ENCODE measurements around the gene DLGAP3. TPM values are rescaled to one million over a fixed set of nuclear protein-coding genes. Genes with fewer than 3 reads are reported as not detected.

Gene DLGAP3
- total and polyA plus RNA-seq, 2 experiments from 2014 or later, result 0.42 to 0.48 TPM

DNA sequence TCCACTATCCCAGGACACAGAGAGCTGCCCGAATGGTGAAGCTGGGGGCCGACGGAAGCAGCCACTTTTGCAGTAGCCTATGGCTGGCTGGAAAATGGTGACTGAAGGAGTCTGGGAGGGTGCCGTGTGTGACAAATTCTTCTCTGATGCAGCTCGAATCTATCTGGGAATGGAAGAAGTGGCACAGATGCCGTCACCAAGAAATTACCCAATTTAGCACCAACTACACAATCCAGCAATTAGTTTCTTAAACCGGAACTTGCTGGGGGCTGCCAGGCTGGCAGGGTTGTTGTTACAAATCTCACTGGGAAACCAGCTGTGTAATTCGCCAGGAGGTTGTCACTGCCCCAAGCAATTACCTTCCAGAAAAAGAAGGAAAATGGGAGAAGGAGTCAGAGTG is 18.0 kb downstream of the DLGAP3 start:
- no peak for DNase-seq (ENCODE audit: low read depth in 1 of 2, low spot score in 1 of 2)

DNA sequence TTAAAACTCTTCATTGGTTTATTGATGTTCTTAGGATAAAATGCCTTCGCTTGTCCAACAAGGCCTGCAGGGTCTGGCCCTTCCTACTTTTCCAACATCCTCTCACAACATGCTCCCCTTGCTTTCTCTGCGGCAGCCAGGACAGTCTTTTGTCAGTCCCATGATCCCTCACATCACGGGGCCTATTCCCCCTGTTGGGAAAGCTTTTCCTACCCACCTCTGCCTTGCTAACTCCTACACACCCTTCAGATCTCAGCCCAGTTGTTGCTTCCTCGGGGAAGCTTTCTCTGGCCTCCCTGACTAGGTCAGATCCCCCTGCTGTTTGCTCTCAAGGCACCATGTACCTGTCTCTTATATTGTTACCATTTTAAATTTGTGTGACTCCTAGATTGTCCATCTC is 19.0 kb downstream of the DLGAP3 start:
- no peak for DNase-seq (ENCODE audit: low read depth in 1 of 2, low spot score in 1 of 2)
- H3K4me1 ChIP-seq (ENCODE audit: low read depth), result no peaks in the 10 kb centered on the region
- H3K27me3 ChIP-seq, result peaks cover 7% of the 10 kb centered on the region
- TF ChIP-seq, protein P1, sequence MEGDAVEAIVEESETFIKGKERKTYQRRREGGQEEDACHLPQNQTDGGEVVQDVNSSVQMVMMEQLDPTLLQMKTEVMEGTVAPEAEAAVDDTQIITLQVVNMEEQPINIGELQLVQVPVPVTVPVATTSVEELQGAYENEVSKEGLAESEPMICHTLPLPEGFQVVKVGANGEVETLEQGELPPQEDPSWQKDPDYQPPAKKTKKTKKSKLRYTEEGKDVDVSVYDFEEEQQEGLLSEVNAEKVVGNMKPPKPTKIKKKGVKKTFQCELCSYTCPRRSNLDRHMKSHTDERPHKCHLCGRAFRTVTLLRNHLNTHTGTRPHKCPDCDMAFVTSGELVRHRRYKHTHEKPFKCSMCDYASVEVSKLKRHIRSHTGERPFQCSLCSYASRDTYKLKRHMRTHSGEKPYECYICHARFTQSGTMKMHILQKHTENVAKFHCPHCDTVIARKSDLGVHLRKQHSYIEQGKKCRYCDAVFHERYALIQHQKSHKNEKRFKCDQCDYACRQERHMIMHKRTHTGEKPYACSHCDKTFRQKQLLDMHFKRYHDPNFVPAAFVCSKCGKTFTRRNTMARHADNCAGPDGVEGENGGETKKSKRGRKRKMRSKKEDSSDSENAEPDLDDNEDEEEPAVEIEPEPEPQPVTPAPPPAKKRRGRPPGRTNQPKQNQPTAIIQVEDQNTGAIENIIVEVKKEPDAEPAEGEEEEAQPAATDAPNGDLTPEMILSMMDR (IDR thresholded peaks at IDR 0.05; ENCODE audit: low read depth, low read length), result no peak
- H3K4me3 ChIP-seq, result no peak overlapping the region
- no peaks in the 10 kb centered on the region for H3K36me3 ChIP-seq
- no peaks in the 10 kb centered on the region for H3K9me3 ChIP-seq (ENCODE audit: low read depth)
- H3K27ac ChIP-seq, result no peak overlapping the region

More for the DNA sequence above, 18.0 kb downstream of the DLGAP3 start:
- H3K9me3 ChIP-seq (ENCODE audit: low read depth), result no peaks in the 10 kb centered on the region
- peaks cover 7% of the 10 kb centered on the region for H3K27me3 ChIP-seq
- H3K36me3 ChIP-seq, result no peaks in the 10 kb centered on the region
- H3K4me1 ChIP-seq (ENCODE audit: low read depth), result no peaks in the 10 kb centered on the region
- no peak overlapping the region for H3K4me3 ChIP-seq
- H3K27ac ChIP-seq, result no peak overlapping the region
- TF ChIP-seq, protein P1 (IDR thresholded peaks at IDR 0.05; ENCODE audit: low read depth, low read length), result no peak

- TF ChIP-seq, protein P1 (IDR thresholded peaks at IDR 0.05; ENCODE audit: low read depth, low read length), result no peak
- Histone ChIP-seq H3K4me3 (no peak overlapping the region), H3K27me3 (peaks cover 7% of the 10 kb centered on the region), H3K9me3 (ENCODE audit: low read depth) (no peaks in the 10 kb centered on the region), H3K27ac (no peak overlapping the region), H3K4me1 (ENCODE audit: low read depth) (no peaks in the 10 kb centered on the region), H3K36me3 (no peaks in the 10 kb centered on the region)
- no peak for DNase-seq (ENCODE audit: low read depth in 1 of 2, low spot score in 1 of 2)
These were observed 21.1 kb downstream of the DLGAP3 start for GRCh38 chr1:34908369-34908768.

- Histone ChIP-seq H3K4me1 (ENCODE audit: low read depth) (no peaks in the 10 kb centered on the region), H3K27me3 (peaks cover 7% of the 10 kb centered on the region), H3K9me3 (ENCODE audit: low read depth) (no peaks in the 10 kb centered on the region), H3K4me3 (no peak overlapping the region), H3K27ac (no peak overlapping the region), H3K36me3 (no peaks in the 10 kb centered on the region)
- DNase-seq (ENCODE audit: low read depth in 1 of 2, low spot score in 1 of 2), result peak in 1 of 2 donors; percentile 38
- TF ChIP-seq, protein P1 (IDR thresholded peaks at IDR 0.05; ENCODE audit: low read depth, low read length), result no peak
These were observed 21.9 kb downstream of the DLGAP3 start for GRCh38 chr1:34907487-34908090.

- H3K4me3 ChIP-seq, result no peak overlapping the region
- no peaks in the 10 kb centered on the region for H3K36me3 ChIP-seq
- DNase-seq (ENCODE audit: low read depth in 1 of 2, low spot score in 1 of 2), result no peak
- TF ChIP-seq, protein P1 (IDR thresholded peaks at IDR 0.05; ENCODE audit: low read depth, low read length), result no peak
- no peaks in the 10 kb centered on the region for H3K9me3 ChIP-seq (ENCODE audit: low read depth)
- H3K4me1 ChIP-seq (ENCODE audit: low read depth), result no peaks in the 10 kb centered on the region
- no peak overlapping the region for H3K27ac ChIP-seq
- H3K27me3 ChIP-seq, result peaks cover 7% of the 10 kb centered on the region
These were observed 22.7 kb downstream of the DLGAP3 start for GRCh38 chr1:34906756-34907155.

Data from cardiac muscle cell (in vitro differentiated cells and primary cell).